WTC11 (cell line): ENCODE data around the gene PRRT1.
A peak's percentile ranks its signal among the peaks of the same experiment; 100 is the strongest.

Source experiments
- ATF3 ChIP-seq: sonication (generic); formaldehyde crosslinking; conservative IDR thresholded peaks from 2 replicates; pipeline ENCODE4 v1.8.1; 2022; ENCODE audit warnings: mild to moderate bottlenecking, missing genetic modification reagents
- CREB1 ChIP-seq: sonication (generic); formaldehyde crosslinking; IDR thresholded peaks from 2 replicates; pipeline ENCODE4 v1.8.0; 2023; ENCODE audit warnings: mild to moderate bottlenecking, missing genetic modification reagents
- CTCF ChIP-seq: fragments of 200-600 bp; IDR thresholded peaks from 2 replicates; pipeline ENCODE4 v1.8.0; 2022; ENCODE audit warnings: antibody characterized with exemption
- E2F5 ChIP-seq: sonication (generic); formaldehyde crosslinking; IDR thresholded peaks from 2 replicates; pipeline ENCODE4 v1.8.1; 2022; ENCODE audit warnings: mild to moderate bottlenecking, moderate library complexity, missing genetic modification reagents
- EMX1 ChIP-seq: fragments of 250-450 bp; sonication (Bioruptor Pico); IDR thresholded peaks from 2 replicates; pipeline ENCODE4 v1.8.0; 2021; ENCODE audit warnings: mild to moderate bottlenecking
- FOXJ3 ChIP-seq: sonication (generic); formaldehyde crosslinking; IDR thresholded peaks from 2 replicates; pipeline ENCODE4 v1.9.0; 2021; ENCODE audit warnings: missing genetic modification reagents, mild to moderate bottlenecking, borderline replicate concordance
- FOXK1 ChIP-seq: sonication (generic); formaldehyde crosslinking; IDR thresholded peaks from 2 replicates; pipeline ENCODE4 v1.8.0; 2022; ENCODE audit warnings: mild to moderate bottlenecking, moderate library complexity, missing genetic modification reagents
- FOXP1 ChIP-seq: sonication (generic); formaldehyde crosslinking; IDR thresholded peaks from 2 replicates; pipeline ENCODE4 v1.8.0; 2022; ENCODE audit warnings: missing genetic modification reagents, mild to moderate bottlenecking, moderate library complexity, borderline replicate concordance
- KAT7 ChIP-seq: sonication (generic); formaldehyde crosslinking; IDR thresholded peaks from 2 replicates; pipeline ENCODE4 v1.8.1; 2023; ENCODE audit warnings: missing genetic modification reagents, mild to moderate bottlenecking, borderline replicate concordance
- NR2C2 ChIP-seq: sonication (generic); formaldehyde crosslinking; IDR thresholded peaks from 2 replicates; pipeline ENCODE4 v1.8.0; 2022; ENCODE audit warnings: mild to moderate bottlenecking, missing genetic modification reagents
- NR3C1 ChIP-seq: sonication (generic); formaldehyde crosslinking; conservative IDR thresholded peaks from 2 replicates; pipeline ENCODE4 v1.8.1; 2023; ENCODE audit warnings: low read depth, mild to moderate bottlenecking, missing genetic modification reagents
- ZNF138 ChIP-seq: sonication (generic); formaldehyde crosslinking; conservative IDR thresholded peaks from 2 replicates; pipeline ENCODE4 v1.8.1; 2022; ENCODE audit warnings: mild to moderate bottlenecking, moderate library complexity, missing genetic modification reagents
- TF ChIP-seq, protein P1 (sequence below): fragments of 250-450 bp; sonication (Bioruptor Pico); IDR thresholded peaks from 2 replicates; pipeline ENCODE4 v1.9.0; 2021; ENCODE audit warnings: mild to moderate bottlenecking, borderline replicate concordance

GRCh38 chr6:32166411-32167061, 14.8 kb upstream of the PRRT1 start:
- TF ChIP-seq CTCF = no peak
- no peak for TF ChIP-seq E2F5 (CRISPR knock-in tag)
- TF ChIP-seq, protein P1, sequence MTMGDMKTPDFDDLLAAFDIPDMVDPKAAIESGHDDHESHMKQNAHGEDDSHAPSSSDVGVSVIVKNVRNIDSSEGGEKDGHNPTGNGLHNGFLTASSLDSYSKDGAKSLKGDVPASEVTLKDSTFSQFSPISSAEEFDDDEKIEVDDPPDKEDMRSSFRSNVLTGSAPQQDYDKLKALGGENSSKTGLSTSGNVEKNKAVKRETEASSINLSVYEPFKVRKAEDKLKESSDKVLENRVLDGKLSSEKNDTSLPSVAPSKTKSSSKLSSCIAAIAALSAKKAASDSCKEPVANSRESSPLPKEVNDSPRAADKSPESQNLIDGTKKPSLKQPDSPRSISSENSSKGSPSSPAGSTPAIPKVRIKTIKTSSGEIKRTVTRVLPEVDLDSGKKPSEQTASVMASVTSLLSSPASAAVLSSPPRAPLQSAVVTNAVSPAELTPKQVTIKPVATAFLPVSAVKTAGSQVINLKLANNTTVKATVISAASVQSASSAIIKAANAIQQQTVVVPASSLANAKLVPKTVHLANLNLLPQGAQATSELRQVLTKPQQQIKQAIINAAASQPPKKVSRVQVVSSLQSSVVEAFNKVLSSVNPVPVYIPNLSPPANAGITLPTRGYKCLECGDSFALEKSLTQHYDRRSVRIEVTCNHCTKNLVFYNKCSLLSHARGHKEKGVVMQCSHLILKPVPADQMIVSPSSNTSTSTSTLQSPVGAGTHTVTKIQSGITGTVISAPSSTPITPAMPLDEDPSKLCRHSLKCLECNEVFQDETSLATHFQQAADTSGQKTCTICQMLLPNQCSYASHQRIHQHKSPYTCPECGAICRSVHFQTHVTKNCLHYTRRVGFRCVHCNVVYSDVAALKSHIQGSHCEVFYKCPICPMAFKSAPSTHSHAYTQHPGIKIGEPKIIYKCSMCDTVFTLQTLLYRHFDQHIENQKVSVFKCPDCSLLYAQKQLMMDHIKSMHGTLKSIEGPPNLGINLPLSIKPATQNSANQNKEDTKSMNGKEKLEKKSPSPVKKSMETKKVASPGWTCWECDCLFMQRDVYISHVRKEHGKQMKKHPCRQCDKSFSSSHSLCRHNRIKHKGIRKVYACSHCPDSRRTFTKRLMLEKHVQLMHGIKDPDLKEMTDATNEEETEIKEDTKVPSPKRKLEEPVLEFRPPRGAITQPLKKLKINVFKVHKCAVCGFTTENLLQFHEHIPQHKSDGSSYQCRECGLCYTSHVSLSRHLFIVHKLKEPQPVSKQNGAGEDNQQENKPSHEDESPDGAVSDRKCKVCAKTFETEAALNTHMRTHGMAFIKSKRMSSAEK (CRISPR knock-in tag) = no peak
- no peak for TF ChIP-seq NR2C2
- no peak for TF ChIP-seq ATF3 (CRISPR knock-in tag)
- no peak for TF ChIP-seq FOXJ3 (CRISPR knock-in tag)
- TF ChIP-seq EMX1 (CRISPR knock-in tag) = no peak
- no peak for TF ChIP-seq NR3C1 (CRISPR knock-in tag)
- no peak for TF ChIP-seq FOXP1 (CRISPR knock-in tag)
- peak; percentile 34; the same call in 1 of the 2 replicates for TF ChIP-seq KAT7 (CRISPR knock-in tag)
- no peak for TF ChIP-seq FOXK1 (CRISPR knock-in tag)
- TF ChIP-seq CREB1 (CRISPR knock-in tag) = no peak
- TF ChIP-seq ZNF138 (CRISPR knock-in tag) = no peak
